Smooth muscle cell of the brain vasculature (primary cell): Measurements from ENCODE around the gene CSMD2.
A peak's percentile ranks its signal among the peaks of the same experiment; 100 is the strongest.

Source experiments
- DNase-seq: peaks from one replicate; pipeline ENCODE4 v3.0.0-alpha.2; 2012; ENCODE audit warnings: low read depth, low spot score

CSMD2 gene

GRCh38 chr1:33640114-33640660, 524.8 kb downstream of the CSMD2 start:
- DNase-seq = no peak

- DNase-seq = no peak
Measured at GRCh38 chr1:33637846-33638440, 527.1 kb downstream of the CSMD2 start.

GRCh38 chr1:33636209-33636608, 528.8 kb downstream of the CSMD2 start:
- no peak for DNase-seq

- DNase-seq = no peak
Measured at GRCh38 chr1:33635336-33636012, 529.6 kb downstream of the CSMD2 start.

GRCh38 chr1:33634806-33635205, 530.2 kb downstream of the CSMD2 start:
- no peak for DNase-seq

- DNase-seq = no peak
Measured at GRCh38 chr1:33634143-33634542, 530.9 kb downstream of the CSMD2 start.

GRCh38 chr1:33633019-33633801, 531.8 kb downstream of the CSMD2 start:
- peak; percentile 54 for DNase-seq

- DNase-seq = no peak
Measured at GRCh38 chr1:33630686-33631085, 534.3 kb downstream of the CSMD2 start.

GRCh38 chr1:33626801-33627200, 538.2 kb downstream of the CSMD2 start:
- no peak for DNase-seq

GRCh38 chr1:33624991-33625870, 539.8 kb downstream of the CSMD2 start:
- no peak for DNase-seq

GRCh38 chr1:33624261-33624990, 540.6 kb downstream of the CSMD2 start:
- DNase-seq = no peak

- DNase-seq = no peak
Measured at GRCh38 chr1:33623811-33624210, 541.2 kb downstream of the CSMD2 start.

- DNase-seq = no peak
Measured at GRCh38 chr1:33622757-33623156, 542.3 kb downstream of the CSMD2 start.

GRCh38 chr1:33618636-33619035, 546.4 kb downstream of the CSMD2 start:
- DNase-seq = no peak

- DNase-seq = no peak
Measured at GRCh38 chr1:33617451-33617850, 547.6 kb downstream of the CSMD2 start.

GRCh38 chr1:33616780-33617179, 548.2 kb downstream of the CSMD2 start:
- DNase-seq = no peak

GRCh38 chr1:33615546-33615945, 549.5 kb downstream of the CSMD2 start:
- DNase-seq = no peak

- no peak for DNase-seq
Measured at GRCh38 chr1:33610864-33611455, 554.1 kb downstream of the CSMD2 start.

GRCh38 chr1:33610391-33610790, 554.6 kb downstream of the CSMD2 start:
- no peak for DNase-seq

GRCh38 chr1:33609739-33610138, 555.3 kb downstream of the CSMD2 start:
- no peak for DNase-seq
